Gastroesophageal sphincter (tissue), 3 donors: Measurements from ENCODE around the gene GPLD1.

Experiments used
- CTCF ChIP-seq, 4 experiments: fragments of 200-600 bp in 2 of 4; fragments of 450-650 bp in 2 of 4; sonication (generic) in 1 of 4; IDR thresholded peaks; one replicate each; pipeline ENCODE4 v1.5.1; 2017 to 2019; ENCODE audit warnings: antibody characterized with exemption in 4 of 4, mild to moderate bottlenecking in 2 of 4, moderate library complexity in 2 of 4
- EP300 ChIP-seq: sonication (generic); formaldehyde crosslinking; IDR thresholded peaks from one replicate; pipeline ENCODE4 v1.6.1; 2017; ENCODE audit warnings: antibody characterized with exemption, mild to moderate bottlenecking
- POLR2A ChIP-seq, 2 donors: fragments of 450-650 bp; IDR thresholded peaks; one replicate each; pipeline ENCODE4 v1.6.1; 2017; ENCODE audit warnings: antibody characterized with exemption in 2 of 2, mild to moderate bottlenecking in 2 of 2, moderate library complexity in 1 of 2
- POLR2AphosphoS5 ChIP-seq: sonication (generic); formaldehyde crosslinking; IDR thresholded peaks from one replicate; pipeline ENCODE4 v1.6.1; 2017; ENCODE audit warnings: antibody characterized with exemption

GRCh38 chr6:24444588-24444987 is 44.8 kb downstream of the GPLD1 start:
- TF ChIP-seq CTCF (IDR thresholded peaks at IDR 0.05) (no peak), POLR2AphosphoS5 (no peak), POLR2A (IDR thresholded peaks at IDR 0.05) (no peak), EP300 (no peak)
